ENCODE measurements around the gene IL18R1.

Gene IL18R1

DNA sequence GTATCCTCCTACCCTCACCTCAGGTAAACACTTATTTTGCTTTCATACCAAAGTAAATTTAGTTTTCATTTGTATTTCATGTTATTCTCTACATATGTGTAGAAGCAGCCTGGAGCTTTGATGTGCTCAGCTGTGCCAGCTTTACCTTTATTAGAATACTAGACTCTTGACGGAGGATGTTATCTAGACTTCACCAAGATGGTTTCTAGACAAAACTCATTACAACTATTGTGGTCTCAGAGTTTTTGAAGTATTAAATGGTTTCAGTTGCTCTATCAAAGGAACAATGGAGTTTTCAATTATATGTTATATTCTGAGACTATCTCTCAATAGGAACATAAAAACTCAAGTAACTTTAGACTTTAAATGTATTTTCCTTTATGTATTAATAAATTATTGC, 62.4 kb downstream of the IL18R1 start:
- TF ChIP-seq, protein P1, sequence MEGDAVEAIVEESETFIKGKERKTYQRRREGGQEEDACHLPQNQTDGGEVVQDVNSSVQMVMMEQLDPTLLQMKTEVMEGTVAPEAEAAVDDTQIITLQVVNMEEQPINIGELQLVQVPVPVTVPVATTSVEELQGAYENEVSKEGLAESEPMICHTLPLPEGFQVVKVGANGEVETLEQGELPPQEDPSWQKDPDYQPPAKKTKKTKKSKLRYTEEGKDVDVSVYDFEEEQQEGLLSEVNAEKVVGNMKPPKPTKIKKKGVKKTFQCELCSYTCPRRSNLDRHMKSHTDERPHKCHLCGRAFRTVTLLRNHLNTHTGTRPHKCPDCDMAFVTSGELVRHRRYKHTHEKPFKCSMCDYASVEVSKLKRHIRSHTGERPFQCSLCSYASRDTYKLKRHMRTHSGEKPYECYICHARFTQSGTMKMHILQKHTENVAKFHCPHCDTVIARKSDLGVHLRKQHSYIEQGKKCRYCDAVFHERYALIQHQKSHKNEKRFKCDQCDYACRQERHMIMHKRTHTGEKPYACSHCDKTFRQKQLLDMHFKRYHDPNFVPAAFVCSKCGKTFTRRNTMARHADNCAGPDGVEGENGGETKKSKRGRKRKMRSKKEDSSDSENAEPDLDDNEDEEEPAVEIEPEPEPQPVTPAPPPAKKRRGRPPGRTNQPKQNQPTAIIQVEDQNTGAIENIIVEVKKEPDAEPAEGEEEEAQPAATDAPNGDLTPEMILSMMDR (conservative IDR thresholded peaks at IDR 0.05; ENCODE audit: low read depth): no peak
- ChIA-PET CTCF (no interaction called here), POLR2A (ENCODE audit: low non-redundant PET) (no interaction called here)
- no peak for DNase-seq (ENCODE audit: low spot score)
- no peak overlapping the region for H3K27ac ChIP-seq

DNA sequence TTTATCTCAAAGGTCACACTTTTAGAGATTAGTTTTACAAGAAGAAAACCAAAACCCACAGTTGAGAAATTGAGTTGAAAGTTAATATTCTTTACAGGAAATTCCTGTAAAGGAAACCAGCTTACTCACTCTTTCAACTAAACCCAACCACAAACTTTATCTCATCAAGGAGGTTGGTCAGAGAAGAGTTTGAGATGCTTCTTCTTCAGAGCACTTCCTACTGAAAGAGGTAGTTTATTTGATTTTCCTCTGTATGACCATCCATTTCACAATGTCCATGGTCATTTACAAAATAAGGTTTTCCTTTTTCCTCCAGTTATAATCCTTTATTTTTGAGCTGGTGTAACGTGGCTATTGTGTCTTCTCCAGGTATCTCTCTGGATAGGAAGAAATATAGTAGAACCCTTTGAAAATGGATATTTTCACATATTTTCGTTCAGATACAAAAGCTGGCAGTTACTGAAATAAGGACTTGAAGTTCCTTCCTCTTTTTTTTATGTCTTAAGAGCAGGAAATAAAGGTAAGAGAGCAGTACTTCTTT, 62.9 kb downstream of the IL18R1 start:
- ChIA-PET CTCF (interaction anchor here (0.6 kb wide), 1 partner anchor 50 kb away, joined by 4 read pairs; no protein-coding TSS in a partner anchor), POLR2A (ENCODE audit: low non-redundant PET) (no interaction called here)
- DNase-seq (ENCODE audit: low spot score): no peak
- no peak overlapping the region for H3K27ac ChIP-seq
- TF ChIP-seq, protein P1 (conservative IDR thresholded peaks at IDR 0.05; ENCODE audit: low read depth): no peak

DNA sequence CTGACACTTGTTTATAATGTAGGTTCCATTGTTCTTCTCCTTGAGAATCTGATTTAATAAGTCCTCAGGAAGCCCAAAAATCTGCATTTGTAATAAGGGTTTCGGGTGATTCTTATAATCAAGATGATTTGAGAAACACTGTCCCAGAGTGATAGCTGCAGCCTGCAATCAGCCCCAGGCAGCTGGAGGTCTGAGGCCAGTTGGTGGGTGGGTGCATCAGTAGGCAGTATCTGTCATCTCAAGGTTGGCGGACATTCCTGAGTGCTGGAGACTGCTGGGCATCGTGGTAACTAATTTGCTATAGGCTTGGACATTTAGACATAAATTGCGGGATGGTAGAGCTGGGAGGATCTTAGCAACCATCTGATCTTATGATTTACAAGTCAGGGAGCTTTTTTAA, 64.7 kb downstream of the IL18R1 start:
- ChIA-PET POLR2A (ENCODE audit: low non-redundant PET) (no interaction called here), CTCF (interaction anchor here (0.6 kb wide), 1 partner anchor 128 kb away, joined by 3 read pairs; no protein-coding TSS in a partner anchor)
- H3K27ac ChIP-seq: no peak overlapping the region
- TF ChIP-seq, protein P1 (conservative IDR thresholded peaks at IDR 0.05; ENCODE audit: low read depth): no peak
- DNase-seq (ENCODE audit: low spot score): no peak

DNA sequence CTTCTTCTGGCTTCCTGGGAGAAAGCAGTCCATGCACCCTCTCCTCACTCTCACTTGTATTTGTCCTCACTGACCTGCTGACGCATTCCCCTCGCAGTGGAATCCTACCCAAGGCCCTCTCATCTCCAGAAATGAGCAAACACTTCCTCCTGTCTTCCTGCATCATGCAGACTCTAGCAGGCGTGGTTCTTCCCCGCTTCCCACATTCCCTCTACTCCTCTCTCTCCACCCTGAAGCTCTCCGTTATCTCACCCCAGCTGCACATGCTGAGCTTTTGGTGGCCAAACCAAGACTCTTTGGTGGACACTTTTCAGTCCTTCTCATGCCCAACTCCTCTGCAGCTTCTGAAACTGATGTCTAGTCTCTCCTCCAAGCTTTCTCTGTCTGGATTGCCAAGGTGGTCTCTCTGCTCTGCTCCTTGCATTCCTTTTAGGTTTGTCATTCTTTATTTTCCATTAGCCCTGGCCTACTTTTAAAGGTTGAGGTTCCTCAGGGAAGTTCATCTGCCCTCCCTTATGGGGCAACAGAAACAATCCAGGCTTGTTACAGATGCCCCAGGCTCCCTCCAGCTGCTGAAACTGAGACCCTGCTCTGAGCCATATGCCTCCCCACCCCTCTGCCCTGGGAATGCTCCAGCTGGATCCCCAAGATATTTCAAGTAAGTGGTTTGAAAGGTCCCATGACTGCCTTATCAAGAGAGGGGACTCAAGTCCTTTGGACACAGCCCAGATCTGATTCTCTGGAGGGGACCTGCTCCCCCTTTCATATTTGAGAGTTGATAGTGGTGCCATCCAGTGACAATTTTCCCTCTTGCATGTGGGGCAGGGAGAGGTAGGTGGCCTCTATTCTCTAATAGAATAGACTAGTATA, 66.5 kb downstream of the IL18R1 start:
- TF ChIP-seq, protein P1 (conservative IDR thresholded peaks at IDR 0.05; ENCODE audit: low read depth): no peak
- no peak overlapping the region for H3K27ac ChIP-seq
- ChIA-PET POLR2A (ENCODE audit: low non-redundant PET) (no interaction called here), CTCF (no interaction called here)
- DNase-seq (ENCODE audit: low spot score): no peak

DNA sequence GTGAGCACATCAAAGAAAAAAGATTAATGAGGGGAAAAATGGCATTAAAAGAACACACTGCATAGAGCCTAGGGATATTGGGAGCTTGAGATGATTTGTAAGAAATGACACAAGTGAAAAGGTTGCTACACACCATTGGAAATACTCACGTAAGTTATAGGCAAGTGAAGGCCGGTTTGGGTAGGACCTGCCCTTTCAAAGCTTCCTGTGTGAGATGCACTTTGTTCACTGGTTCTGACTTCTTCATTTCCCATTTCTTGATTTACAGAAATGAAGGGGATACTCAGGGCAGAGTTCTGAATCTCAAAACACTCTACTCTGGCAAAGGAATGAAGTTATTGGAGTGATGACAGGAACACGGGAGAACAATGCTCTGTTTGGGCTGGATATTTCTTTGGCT, 67.3 kb downstream of the IL18R1 start, which contains the start of gene IL18RAP:
TSS of gene IL18RAP (plus strand) at position 251 of the 400 bp plus-strand sequence. CDS start at position 369, 118 bp downstream.
- H3K27ac ChIP-seq: no peak within 1 kb of the TSS
- ChIA-PET POLR2A (ENCODE audit: low non-redundant PET) (no interaction called here), CTCF (interaction anchor here (0.6 to 0.9 kb wide), 2 partner anchors 12 to 464 kb away, joined by 3 read pairs; no protein-coding TSS in a partner anchor)
- DNase-seq (ENCODE audit: low spot score): no peak
- TF ChIP-seq, protein P1 (conservative IDR thresholded peaks at IDR 0.05; ENCODE audit: low read depth): no peak

DNA sequence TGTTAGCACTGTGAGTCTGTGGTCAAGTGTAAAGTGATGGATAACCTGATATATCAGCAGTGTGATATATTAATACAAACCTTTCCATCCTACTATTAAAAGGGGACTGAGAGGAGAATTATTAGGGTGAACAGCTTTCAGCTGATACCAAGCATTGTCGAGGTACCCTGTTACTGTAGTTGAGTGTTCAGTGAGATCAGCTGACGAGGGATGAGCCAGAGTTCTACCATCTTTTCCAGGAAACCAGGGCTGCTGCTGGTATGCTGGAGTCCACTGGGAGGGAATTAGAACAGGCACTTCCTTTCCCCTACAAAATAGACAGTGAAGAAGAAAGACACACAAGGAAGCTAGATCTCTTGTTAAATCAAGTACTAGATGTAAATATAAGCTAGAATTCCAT, 67.8 kb downstream of the IL18R1 start:
- CTCF ChIA-PET: interaction anchor here (0.6 to 0.9 kb wide), 3 partner anchors 12 to 481 kb away, joined by 3 to 4 read pairs (median 3); no protein-coding TSS in a partner anchor
- POLR2A ChIA-PET (ENCODE audit: low non-redundant PET): no interaction called here
- TF ChIP-seq, protein P1 (conservative IDR thresholded peaks at IDR 0.05; ENCODE audit: low read depth): no peak
- H3K27ac ChIP-seq: no peak overlapping the region
- DNase-seq (ENCODE audit: low spot score): no peak
